RKO (cell line): ENCODE results near the gene TXLNA.

Source experiments
- DNase-seq: peaks from one replicate; pipeline ENCODE4 v3.0.0-alpha.2; 2016; ENCODE audit warnings: low spot score

TXLNA gene

GRCh38 chr1:32184650-32185049 lies 5.2 kb downstream of the TXLNA start:
- no peak for DNase-seq

DNA sequence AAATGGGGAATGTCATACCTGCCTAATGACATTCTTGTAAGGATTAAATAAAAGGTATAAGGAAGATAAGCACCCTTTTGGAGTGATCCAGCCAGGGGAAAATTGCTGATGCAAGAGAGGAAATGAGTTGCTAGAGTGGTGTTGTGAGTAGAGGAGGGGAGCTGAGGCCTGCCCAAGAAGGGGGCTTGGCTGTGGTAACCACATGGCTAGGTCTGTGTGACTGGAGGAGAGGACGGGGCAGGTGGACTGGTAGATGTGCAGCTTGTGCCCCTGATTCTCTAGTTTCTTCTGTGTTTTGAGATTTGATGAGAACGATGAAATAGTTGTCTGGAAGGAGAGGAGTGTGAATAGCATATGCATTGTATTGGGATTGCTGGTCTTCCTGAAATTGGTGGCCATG lies 6.6 kb downstream of the TXLNA start:
- no peak for DNase-seq

- no peak for DNase-seq
Measured at GRCh38 chr1:32186491-32186890, 7.0 kb downstream of the TXLNA start.

GRCh38 chr1:32187850-32188249 lies 8.4 kb downstream of the TXLNA start:
- DNase-seq: no peak

DNA sequence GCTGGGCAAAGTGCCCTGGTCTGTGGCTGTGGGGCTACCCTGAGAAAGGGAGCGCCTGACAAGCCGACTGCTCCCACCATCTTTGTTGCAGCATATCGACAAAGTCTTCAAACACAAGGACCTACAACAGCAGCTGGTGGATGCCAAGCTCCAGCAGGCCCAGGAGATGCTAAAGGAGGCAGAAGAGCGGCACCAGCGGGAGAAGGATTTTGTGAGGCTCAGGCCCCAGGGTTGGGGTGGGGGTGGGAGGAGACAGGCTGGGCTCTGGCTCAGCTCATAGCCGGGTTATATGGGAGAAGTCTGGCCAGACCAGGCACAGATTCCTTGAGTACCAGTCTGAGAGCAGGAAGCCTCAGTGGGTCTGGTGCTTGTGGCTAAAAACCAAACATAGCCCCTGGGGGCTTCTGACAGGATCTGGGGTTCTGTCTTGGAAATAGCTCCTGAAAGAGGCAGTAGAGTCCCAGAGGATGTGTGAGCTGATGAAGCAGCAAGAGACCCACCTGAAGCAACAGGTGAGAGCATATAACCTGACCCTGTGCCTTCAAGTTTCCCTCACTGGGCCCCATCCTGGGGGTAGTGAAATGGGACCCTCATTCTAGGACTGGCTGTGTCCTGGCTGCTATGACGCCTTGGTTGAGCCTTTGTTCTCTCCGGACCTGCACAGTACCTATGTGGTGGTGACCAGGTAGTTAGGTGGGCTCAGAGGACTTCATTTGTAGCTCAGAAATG lies 12.9 kb downstream of the TXLNA start:
- DNase-seq: no peak

DNA sequence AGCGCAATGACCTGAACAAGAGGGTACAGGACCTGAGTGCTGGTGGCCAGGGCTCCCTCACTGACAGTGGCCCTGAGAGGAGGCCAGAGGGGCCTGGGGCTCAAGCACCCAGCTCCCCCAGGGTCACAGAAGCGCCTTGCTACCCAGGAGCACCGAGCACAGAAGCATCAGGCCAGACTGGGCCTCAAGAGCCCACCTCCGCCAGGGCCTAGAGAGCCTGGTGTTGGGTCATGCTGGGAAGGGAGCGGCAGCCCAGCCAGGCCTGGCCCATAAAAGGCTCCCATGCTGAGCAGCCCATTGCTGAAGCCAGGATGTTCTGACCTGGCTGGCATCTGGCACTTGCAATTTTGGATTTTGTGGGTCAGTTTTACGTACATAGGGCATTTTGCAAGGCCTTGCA lies 15.5 kb downstream of the TXLNA start:
- no peak for DNase-seq

GRCh38 chr1:32195531-32195930 lies 16.1 kb downstream of the TXLNA start:
- no peak for DNase-seq

GRCh38 chr1:32195972-32196823 lies 16.7 kb downstream of the TXLNA start:
- no peak for DNase-seq

DNA sequence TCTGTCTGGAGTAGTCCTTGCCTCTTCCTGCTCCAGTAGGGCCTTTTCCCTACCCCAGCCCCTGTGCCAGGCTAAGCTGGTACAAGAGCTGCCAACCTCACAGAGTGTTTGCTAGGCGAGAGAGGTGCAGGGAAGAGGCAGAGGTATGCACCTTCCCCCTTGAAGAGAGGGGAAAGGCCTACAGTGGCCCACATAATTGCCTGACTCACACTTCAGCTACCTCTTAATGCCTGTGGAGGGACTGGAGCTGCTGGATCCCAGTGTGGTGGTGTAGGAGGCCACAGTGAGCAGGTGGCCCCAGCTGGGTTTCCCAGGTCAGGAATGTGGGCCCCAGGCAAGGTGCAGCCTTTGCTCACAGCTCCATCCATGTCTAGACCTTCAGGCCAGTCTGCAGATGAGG lies 17.6 kb downstream of the TXLNA start:
- no peak for DNase-seq

DNA sequence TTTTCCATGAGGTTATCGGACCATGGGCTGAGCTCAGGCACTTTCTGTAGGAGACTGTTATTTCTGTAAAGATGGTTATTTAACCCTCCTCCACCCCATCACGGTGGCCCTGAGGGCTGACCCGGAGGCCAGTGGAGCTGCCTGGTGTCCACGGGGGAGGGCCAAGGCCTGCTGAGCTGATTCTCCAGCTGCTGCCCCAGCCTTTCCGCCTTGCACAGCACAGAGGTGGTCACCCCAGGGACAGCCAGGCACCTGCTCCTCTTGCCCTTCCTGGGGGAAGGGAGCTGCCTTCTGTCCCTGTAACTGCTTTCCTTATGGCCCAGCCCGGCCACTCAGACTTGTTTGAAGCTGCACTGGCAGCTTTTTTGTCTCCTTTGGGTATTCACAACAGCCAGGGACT lies 18.4 kb downstream of the TXLNA start:
- DNase-seq: no peak

GRCh38 chr1:32198237-32199042 lies 19.0 kb downstream of the TXLNA start:
- no peak for DNase-seq

DNA sequence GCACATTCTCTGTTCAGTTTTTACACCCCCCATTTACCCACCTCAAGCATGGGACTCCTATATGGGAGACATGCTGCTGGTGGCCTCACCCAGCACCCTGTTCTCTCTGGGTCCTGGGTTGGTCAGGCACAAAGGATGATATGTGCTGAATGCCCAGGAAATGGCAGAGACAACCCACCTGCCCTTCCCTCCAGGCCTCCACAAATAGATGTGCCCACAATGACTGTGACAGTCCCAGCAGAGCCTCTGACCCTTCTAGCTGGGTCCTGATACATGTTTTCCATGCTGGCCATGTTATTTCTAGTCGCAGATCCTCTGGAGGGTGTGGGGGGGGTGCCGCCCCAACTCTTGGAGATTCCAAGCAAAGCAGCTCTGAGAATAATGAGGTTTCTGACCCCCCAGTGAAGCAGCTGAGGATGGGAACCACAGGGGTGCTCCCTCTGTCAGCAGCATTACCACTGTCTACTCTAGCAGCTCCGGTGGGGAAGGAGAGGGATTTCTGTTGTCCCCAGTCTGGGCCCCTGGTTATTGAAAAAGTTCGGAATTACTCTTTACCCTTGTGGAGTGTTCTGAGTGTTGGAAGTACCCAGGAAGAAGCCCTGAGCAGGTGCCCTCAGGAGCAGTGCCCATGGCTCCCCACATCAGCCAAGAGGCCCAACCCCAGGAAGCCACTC lies 19.7 kb downstream of the TXLNA start:
- no peak for DNase-seq

GRCh38 chr1:32199717-32200072 lies 20.2 kb downstream of the TXLNA start:
- no peak for DNase-seq

DNA sequence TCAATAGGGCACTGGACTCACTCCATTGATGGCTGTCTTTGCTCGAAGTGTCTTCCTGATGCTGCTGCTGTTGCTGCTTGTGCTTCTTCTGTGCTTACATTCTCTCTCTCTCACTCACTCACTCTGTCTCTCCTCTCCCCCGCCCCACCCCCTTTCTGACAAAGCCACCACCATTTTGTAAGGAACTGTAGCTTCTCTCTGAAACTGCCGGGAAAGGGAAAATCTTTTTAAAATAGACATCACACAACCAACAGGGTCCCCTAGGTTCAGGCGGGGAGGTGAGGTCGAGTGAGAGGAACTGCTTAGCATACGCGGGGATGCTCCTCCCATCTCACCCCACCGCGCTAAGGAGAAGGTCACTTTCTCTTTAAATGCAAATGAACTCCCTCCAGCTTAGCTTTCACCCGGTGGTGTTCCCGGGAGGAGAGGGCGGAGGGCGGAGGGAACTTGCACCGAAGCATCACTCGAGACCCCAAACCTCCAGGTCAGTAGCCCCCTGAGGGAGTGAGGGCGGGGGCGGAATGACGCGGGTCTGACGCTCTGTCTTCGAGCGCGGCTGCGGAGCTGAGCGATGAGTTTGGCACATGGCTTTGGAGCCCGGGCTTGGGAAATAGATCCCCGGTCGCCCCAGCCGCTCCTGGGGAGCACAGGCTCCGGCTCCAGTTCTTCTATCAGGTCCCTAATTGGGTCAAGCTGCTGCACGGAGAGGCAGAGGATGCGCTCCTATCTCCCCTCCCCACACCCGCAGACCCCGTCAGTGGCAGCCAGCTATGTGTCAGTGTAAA lies 20.9 kb downstream of the TXLNA start, which contains the start of gene CCDC28B:
CCDC28B (plus strand) TSS at position 370 of the 785 bp plus-strand sequence. CDS start 1,341 bp downstream, outside the sequence.
- DNase-seq: peak; percentile 73

DNA sequence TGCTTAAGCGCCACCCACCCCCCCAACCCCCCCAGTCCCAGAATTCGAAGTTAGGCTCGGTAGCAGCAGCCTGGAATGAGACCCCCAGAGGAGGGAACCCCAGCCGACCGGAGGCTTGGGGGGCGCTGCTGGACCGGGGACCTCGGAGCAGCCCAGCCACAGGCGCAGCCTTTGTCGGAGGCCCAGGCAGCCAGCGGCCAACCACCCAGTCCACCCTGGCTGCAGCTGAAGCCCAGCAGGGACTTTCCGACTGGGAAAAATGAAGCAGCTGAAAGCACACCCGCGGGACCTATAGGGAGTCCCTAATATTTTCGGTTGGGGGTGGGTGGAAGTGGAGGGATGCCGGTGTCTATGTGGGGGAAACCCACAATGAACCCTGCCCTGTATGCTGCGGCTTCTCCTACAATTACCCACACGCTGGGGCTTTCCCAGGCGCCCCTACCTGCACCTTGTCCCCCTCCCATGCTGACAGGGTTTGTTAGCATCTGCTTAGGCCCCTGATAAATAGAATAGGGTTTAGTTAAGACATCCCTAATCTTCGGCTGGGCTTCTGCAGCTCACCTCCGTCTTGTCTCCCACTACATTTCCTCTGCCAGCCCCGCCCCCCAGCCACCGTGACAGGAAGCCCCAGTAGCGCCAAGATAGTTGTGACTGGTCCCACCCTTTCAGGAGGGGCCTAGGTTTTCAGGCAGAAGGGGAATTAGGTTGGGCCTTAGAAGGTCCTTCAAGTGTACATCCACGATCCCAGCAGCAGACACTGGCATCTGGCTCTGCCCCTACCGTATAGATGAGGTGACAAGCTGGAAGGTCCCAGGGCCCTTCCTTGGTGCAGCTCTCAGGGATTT lies 21.8 kb downstream of the TXLNA start:
- peak; percentile 61 for DNase-seq

DNA sequence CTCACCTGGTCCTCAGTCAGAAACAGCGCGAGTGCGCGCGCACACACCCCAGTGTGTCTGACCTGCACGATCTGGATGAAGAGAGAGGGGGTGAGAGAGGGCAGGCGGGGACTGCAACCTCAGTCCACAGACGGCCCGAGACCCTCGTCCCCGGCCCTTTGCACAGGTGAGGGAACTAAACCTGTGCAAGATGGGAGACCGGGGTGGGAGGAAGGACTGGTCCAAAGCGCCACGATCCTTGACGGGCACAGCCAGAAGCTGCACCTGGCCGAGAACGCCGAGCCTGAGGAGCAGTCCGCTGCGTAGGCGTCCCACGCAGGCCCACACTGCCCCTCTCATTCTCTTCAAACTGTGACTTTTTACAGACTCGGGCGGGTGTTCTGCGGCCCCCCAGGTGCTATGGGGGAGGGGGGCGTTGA lies 25.5 kb downstream of the TXLNA start:
- no peak for DNase-seq

- DNase-seq: peak; percentile 88
Measured at GRCh38 chr1:32205401-32206370, 26.2 kb downstream of the TXLNA start, which contains the start of gene IQCC. IQCC (plus strand) TSS chr1:32205671; CDS start chr1:32205682, 11 bp downstream.

DNA sequence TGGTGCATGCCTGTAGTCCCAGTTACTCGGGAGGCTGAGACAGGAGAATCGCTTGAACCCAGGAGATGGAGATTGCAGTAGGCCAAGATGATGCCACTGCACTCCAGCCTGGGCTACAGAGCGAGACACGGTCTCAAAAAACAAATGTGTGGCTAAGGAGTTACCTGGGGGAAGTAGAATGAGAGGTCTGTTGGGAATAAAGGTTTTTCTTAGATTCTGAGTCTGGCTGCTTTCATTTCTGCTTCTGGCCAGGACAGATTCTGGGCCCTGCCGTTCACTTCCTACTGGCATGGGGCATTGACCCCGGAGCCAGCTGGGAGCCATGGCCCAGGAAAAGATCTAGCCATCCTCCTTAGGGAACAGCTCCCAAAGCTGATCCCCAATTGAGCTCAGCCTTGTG lies 29.0 kb downstream of the TXLNA start:
- DNase-seq: no peak

- DNase-seq: peak; percentile 38
Measured at GRCh38 chr1:32208891-32209328, 29.4 kb downstream of the TXLNA start, which contains the start of gene DCDC2B. DCDC2B (plus strand) TSS chr1:32209089; CDS start chr1:32209094, 5 bp downstream.
